HepG2 (cell line): ENCODE data around the gene CCDC126. TPM values are rescaled to one million over a fixed set of nuclear protein-coding genes. Genes with fewer than 3 reads are reported as not detected.

Source experiments
- CAMTA2 ChIP-seq: sonication (generic); formaldehyde crosslinking; IDR thresholded peaks from 2 replicates; pipeline ENCODE4 v1.4.0; 2020; ENCODE audit warnings: mild to moderate bottlenecking, missing genetic modification reagents, borderline replicate concordance
- CREM ChIP-seq, 2 experiments: sonication (generic) in 1 of 2; formaldehyde crosslinking in 1 of 2; IDR thresholded peaks; 2 replicates each; pipeline versions ENCODE4 v1.4.0 to v1.6.1; 2016 to 2020; ENCODE audit warnings: antibody characterized with exemption in 1 of 2, mild to moderate bottlenecking in 1 of 2, missing genetic modification reagents in 1 of 2
- E2F1 ChIP-seq: sonication (generic); formaldehyde crosslinking; IDR thresholded peaks from 2 replicates; pipeline ENCODE4 v1.5.0; 2020; ENCODE audit warnings: missing genetic modification reagents
- FOXA1 ChIP-seq, 2 experiments: fragments of 450-650 bp in 1 of 2; sonication (generic) in 1 of 2; formaldehyde crosslinking in 1 of 2; IDR thresholded peaks; 2 replicates each; pipeline versions ENCODE4 v1.4.0 to v1.6.1; 2016 to 2020; ENCODE audit warnings: missing genetic modification reagents in 1 of 2
- HOXA5 ChIP-seq: sonication (generic); formaldehyde crosslinking; IDR thresholded peaks from 2 replicates; pipeline ENCODE4 v1.4.0; 2020; ENCODE audit warnings: missing genetic modification reagents
- PATZ1 ChIP-seq: sonication (generic); formaldehyde crosslinking; IDR thresholded peaks from 2 replicates; pipeline ENCODE4 v1.4.0; 2020; ENCODE audit warnings: missing genetic modification reagents
- PAX8 ChIP-seq: sonication (generic); formaldehyde crosslinking; IDR thresholded peaks from 2 replicates; pipeline ENCODE4 v1.8.0; 2022; ENCODE audit warnings: mild to moderate bottlenecking, missing genetic modification reagents, borderline replicate concordance
- TARDBP ChIP-seq: sonication (generic); formaldehyde crosslinking; IDR thresholded peaks from 2 replicates; pipeline ENCODE4 v1.8.0; 2022; ENCODE audit warnings: mild to moderate bottlenecking, missing genetic modification reagents
- TBX2 ChIP-seq: sonication (generic); formaldehyde crosslinking; IDR thresholded peaks from 2 replicates; pipeline ENCODE4 v1.5.0; 2020; ENCODE audit warnings: missing genetic modification reagents, mild to moderate bottlenecking, borderline replicate concordance
- TRIM24 ChIP-seq: sonication (generic); formaldehyde crosslinking; IDR thresholded peaks from 2 replicates; pipeline ENCODE4 v1.8.0; 2022; ENCODE audit warnings: mild to moderate bottlenecking, missing genetic modification reagents
- ZNF10 ChIP-seq: sonication (generic); formaldehyde crosslinking; IDR thresholded peaks from 2 replicates; pipeline ENCODE4 v1.4.0; 2020; ENCODE audit warnings: mild to moderate bottlenecking, low read depth, missing genetic modification reagents, borderline replicate concordance
- ZNF160 ChIP-seq: sonication (generic); formaldehyde crosslinking; IDR thresholded peaks from 2 replicates; pipeline ENCODE4 v1.8.0; 2022; ENCODE audit warnings: mild to moderate bottlenecking, inconsistent platforms, missing genetic modification reagents
- ZNF326 ChIP-seq: sonication (generic); formaldehyde crosslinking; IDR thresholded peaks from 2 replicates; pipeline ENCODE4 v1.4.0; 2020; ENCODE audit warnings: missing genetic modification reagents, borderline replicate concordance
- ZNF598 ChIP-seq: sonication (generic); formaldehyde crosslinking; IDR thresholded peaks from 2 replicates; pipeline ENCODE4 v1.5.1; 2020; ENCODE audit warnings: mild to moderate bottlenecking, missing genetic modification reagents, borderline replicate concordance
- ZNF770 ChIP-seq: sonication (generic); formaldehyde crosslinking; IDR thresholded peaks from 2 replicates; pipeline ENCODE4 v1.5.0; 2020; ENCODE audit warnings: mild to moderate bottlenecking, missing genetic modification reagents
- ZSCAN5A ChIP-seq: sonication (generic); formaldehyde crosslinking; IDR thresholded peaks from 2 replicates; pipeline ENCODE4 v1.8.0; 2022; ENCODE audit warnings: mild to moderate bottlenecking, missing genetic modification reagents, borderline replicate concordance
- polyA plus RNA-seq, 8 experiments: library from polyadenylated mRNA; depleted of rRNA in 3 of 8; stranded (reverse) in 7 of 8; unstranded in 1 of 8; fragments of >200 nt; fragmentation: Illumina TruSeq in 4 of 8; extraction: Trizol in 4 of 8; gene quantifications; 2 replicates each; pipeline versions ENCODE4 v1.2.1 to v1.2.3, GENCODE V29; 2011 to 2016; ENCODE audit warnings: low read depth in 4 of 8, missing spikeins in 1 of 8, mixed read lengths in 1 of 8; ENCODE audit not compliant: insufficient read depth in 1 of 8
- total RNA-seq, 5 experiments: library from RNA; depleted of rRNA; stranded (reverse); fragments of >200 nt; fragmentation: Illumina TruSeq; extraction: Trizol; gene quantifications; 2 replicates each; pipeline ENCODE4 v1.2.3, GENCODE V29; 2016; ENCODE audit warnings: low read depth in 1 of 5
- TF ChIP-seq, protein P1 (sequence below): sonication (generic); formaldehyde crosslinking; IDR thresholded peaks from 2 replicates; pipeline ENCODE4 v1.8.0; 2022; ENCODE audit warnings: missing genetic modification reagents, mild to moderate bottlenecking, moderate library complexity, borderline replicate concordance

Gene CCDC126
- total and polyA plus RNA-seq, 2 of the 13 experiments (the other 11 are each of a cell fraction or from before 2014, with no cell fraction given) = 3.5 to 9.3 TPM

DNA sequence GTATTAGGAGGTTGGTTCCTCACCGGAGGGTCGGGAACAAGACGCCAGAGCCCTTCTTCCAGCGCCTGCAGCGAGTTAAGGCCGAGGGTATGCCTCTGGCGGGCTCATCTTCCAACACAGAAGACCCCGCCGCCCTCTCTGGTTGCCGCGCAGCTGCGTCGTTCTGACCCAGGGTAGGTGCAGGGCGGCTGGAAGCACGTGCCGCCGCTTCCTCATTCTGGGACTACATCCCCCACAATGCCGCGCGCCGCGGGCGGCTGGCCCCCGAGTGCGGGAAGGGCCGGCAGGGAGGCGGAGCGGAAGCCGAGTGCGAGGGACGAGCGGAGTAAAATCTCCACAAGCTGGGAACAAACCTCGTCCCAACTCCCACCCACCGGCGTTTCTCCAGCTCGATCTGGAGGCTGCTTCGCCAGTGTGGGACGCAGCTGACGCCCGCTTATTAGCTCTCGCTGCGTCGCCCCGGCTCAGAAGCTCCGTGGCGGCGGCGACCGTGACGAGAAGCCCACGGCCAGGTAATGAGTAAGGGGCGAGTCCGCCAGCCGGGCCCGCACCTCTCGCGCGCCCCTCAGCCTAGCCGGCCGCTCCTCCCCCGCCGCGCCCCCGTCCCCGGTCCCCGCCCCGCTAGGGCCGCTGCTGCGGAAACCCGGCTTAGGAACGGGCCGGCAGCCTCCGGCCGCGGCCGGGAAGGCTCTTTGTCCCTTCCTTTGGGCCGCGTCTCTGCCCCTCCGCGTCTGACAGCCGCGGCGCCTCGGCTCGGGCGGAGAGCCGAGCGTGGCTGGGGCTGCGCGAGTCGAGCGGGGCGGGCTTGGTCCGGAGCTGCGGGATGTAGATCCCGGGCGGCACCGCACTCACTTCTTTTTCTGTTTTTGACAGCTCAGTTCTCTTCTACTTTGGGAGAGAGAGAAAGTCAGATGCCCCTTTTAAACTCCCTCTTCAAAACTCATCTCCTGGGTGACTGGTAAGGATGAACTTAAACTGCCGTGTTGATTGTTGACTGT, at the start of gene CCDC126 (continued):
- TF ChIP-seq PATZ1 (CRISPR knock-in tag) (peak; percentile 91), HOXA5 (CRISPR knock-in tag) (peak; percentile 67), TRIM24 (no peak), CAMTA2 (CRISPR knock-in tag) (0 out of 2 replicates have a peak, but pooled peaks have one; percentile 77), ZNF770 (no peak), TBX2 (CRISPR knock-in tag) (peak; percentile 25; the same call in 1 of the 2 replicates), ZNF160 (CRISPR knock-in tag) (no peak; the same call in 1 of the 2 replicates), ZNF10 (CRISPR knock-in tag) (no peak), ZSCAN5A (CRISPR knock-in tag) (peak; percentile 80; the same call in 1 of the 2 replicates), ZNF326 (CRISPR knock-in tag) (no peak), ZNF598 (CRISPR knock-in tag) (peak; percentile 29; the same call in 1 of the 2 replicates), E2F1 (peak; percentile 55), CREM (IDR thresholded peaks at IDR 0.05) (peak; percentile 39), CREM (CRISPR knock-in tag; IDR thresholded peaks at IDR 0.05) (no peak), FOXA1 (IDR thresholded peaks at IDR 0.05) (no peak), FOXA1 (CRISPR knock-in tag; IDR thresholded peaks at IDR 0.05) (0 out of 2 replicates have a peak, but pooled peaks have one; percentile 18), PAX8 (CRISPR knock-in tag) (no peak), TARDBP (peak; percentile 86)
- TF ChIP-seq, protein P1, sequence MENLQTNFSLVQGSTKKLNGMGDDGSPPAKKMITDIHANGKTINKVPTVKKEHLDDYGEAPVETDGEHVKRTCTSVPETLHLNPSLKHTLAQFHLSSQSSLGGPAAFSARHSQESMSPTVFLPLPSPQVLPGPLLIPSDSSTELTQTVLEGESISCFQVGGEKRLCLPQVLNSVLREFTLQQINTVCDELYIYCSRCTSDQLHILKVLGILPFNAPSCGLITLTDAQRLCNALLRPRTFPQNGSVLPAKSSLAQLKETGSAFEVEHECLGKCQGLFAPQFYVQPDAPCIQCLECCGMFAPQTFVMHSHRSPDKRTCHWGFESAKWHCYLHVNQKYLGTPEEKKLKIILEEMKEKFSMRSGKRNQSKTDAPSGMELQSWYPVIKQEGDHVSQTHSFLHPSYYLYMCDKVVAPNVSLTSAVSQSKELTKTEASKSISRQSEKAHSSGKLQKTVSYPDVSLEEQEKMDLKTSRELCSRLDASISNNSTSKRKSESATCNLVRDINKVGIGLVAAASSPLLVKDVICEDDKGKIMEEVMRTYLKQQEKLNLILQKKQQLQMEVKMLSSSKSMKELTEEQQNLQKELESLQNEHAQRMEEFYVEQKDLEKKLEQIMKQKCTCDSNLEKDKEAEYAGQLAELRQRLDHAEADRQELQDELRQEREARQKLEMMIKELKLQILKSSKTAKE (CRISPR knock-in tag) = no peak
